Ammon's horn (tissue), 1 donor: Measurements from ENCODE around the gene NSD1.

Experiments used
- DNase-seq: peaks from one replicate; pipeline ENCODE4 v3.0.0-alpha.2; 2016; ENCODE audit warnings: low spot score

The NSD1 gene

GRCh38 chr5:177349762-177350161 lies 216.2 kb downstream of the NSD1 start:
- DNase-seq = no peak
